Measurements from ENCODE around the gene MAP4. TPM values are rescaled to one million over a fixed set of nuclear protein-coding genes. Genes with fewer than 3 reads are reported as not detected.

MAP4 gene
- total and polyA plus RNA-seq, 2 of the 13 experiments (the other 11 are each of a cell fraction or from before 2014, with no cell fraction given), result 33.1 to 38.7 TPM

GRCh38 chr3:47954567-47954966 lies 61.6 kb downstream of the MAP4 start (continued):
- TF ChIP-seq ZNF207 (IDR thresholded peaks at IDR 0.05; ENCODE audit: borderline replicate concordance) (no peak), ZNF510 (CRISPR knock-in tag; IDR thresholded peaks at IDR 0.05; ENCODE audit: low read depth) (no peak), ZNF768 (CRISPR knock-in tag; IDR thresholded peaks at IDR 0.05) (no peak), HES4 (CRISPR knock-in tag; IDR thresholded peaks at IDR 0.05; ENCODE audit: borderline replicate concordance) (no peak), ZNF776 (CRISPR knock-in tag; IDR thresholded peaks at IDR 0.05) (no peak), USF2 (IDR thresholded peaks at IDR 0.05; ENCODE audit: low read depth, low read length) (no peak), USF2 (CRISPR knock-in tag; IDR thresholded peaks at IDR 0.05; ENCODE audit: borderline replicate concordance) (no peak), NCOA1 (CRISPR knock-in tag; IDR thresholded peaks at IDR 0.05) (no peak), ZNF382 (CRISPR knock-in tag; IDR thresholded peaks at IDR 0.05; ENCODE audit: borderline replicate concordance) (no peak), ZSCAN31 (CRISPR knock-in tag; IDR thresholded peaks at IDR 0.05; ENCODE audit: low read depth) (no peak), ONECUT2 (CRISPR knock-in tag; IDR thresholded peaks at IDR 0.05) (no peak), JUNB (CRISPR knock-in tag; IDR thresholded peaks at IDR 0.05; ENCODE audit: borderline replicate concordance) (no peak), ZMYM3 (CRISPR knock-in tag; IDR thresholded peaks at IDR 0.05) (no peak), AHR (CRISPR knock-in tag; IDR thresholded peaks at IDR 0.05) (no peak), BCL6 (CRISPR knock-in tag; IDR thresholded peaks at IDR 0.05) (peak; percentile 85), ZNF251 (CRISPR knock-in tag; IDR thresholded peaks at IDR 0.05) (no peak), ZNF773 (CRISPR knock-in tag; IDR thresholded peaks at IDR 0.05; ENCODE audit: borderline replicate concordance) (no peak), ZNF34 (CRISPR knock-in tag; IDR thresholded peaks at IDR 0.05; ENCODE audit: borderline replicate concordance) (no peak), ZNF558 (CRISPR knock-in tag; IDR thresholded peaks at IDR 0.05; ENCODE audit: borderline replicate concordance) (no peak), ZNF333 (CRISPR knock-in tag; IDR thresholded peaks at IDR 0.05; ENCODE audit: borderline replicate concordance) (no peak), POGZ (CRISPR knock-in tag; IDR thresholded peaks at IDR 0.05) (peak; percentile 76), ZIK1 (CRISPR knock-in tag; IDR thresholded peaks at IDR 0.05; ENCODE audit: borderline replicate concordance, low read depth) (no peak), DMTF1 (CRISPR knock-in tag; IDR thresholded peaks at IDR 0.05) (no peak), RFXAP (CRISPR knock-in tag; IDR thresholded peaks at IDR 0.05; ENCODE audit: borderline replicate concordance) (no peak), ARNT2 (CRISPR knock-in tag; IDR thresholded peaks at IDR 0.05; ENCODE audit: low read depth) (no peak), CEBPZ (IDR thresholded peaks at IDR 0.05; ENCODE audit: low read length) (no peak)
